HG03469 (cell line): Measurements from ENCODE around the gene PAH.
"Not testable (repeated sequence)": the region's sequence is repeated elsewhere in the genome, so short reads cannot be mapped to it uniquely, and the experiment has no call there.

Experiments
- ATAC-seq: cut with Tn5 transposase; IDR thresholded peaks from one replicate; pipeline ENCODE4 v1.9.1; 2021; ENCODE audit warnings: mild to moderate bottlenecking, moderate library complexity, moderate number of reproducible peaks; ENCODE audit not compliant: unreplicated experiment

The PAH gene

GRCh38 chr12:102833687-102834441 is 83.2 kb downstream of the PAH start:
- no peak for ATAC-seq

- ATAC-seq = not testable (repeated sequence)
These were observed 84.2 kb downstream of the PAH start for GRCh38 chr12:102832826-102833225.

- ATAC-seq = no peak
These were observed 92.7 kb downstream of the PAH start for GRCh38 chr12:102824218-102824835.

- ATAC-seq = no peak
These were observed 95.9 kb downstream of the PAH start for GRCh38 chr12:102821149-102821548.

- no peak for ATAC-seq
These were observed 100.1 kb downstream of the PAH start for GRCh38 chr12:102816816-102817434.

- ATAC-seq = no peak
These were observed 102.2 kb downstream of the PAH start for GRCh38 chr12:102814691-102815367.

GRCh38 chr12:102812344-102812743 is 104.7 kb downstream of the PAH start:
- no peak for ATAC-seq

GRCh38 chr12:102811110-102811737 is 105.8 kb downstream of the PAH start:
- no peak for ATAC-seq

GRCh38 chr12:102808412-102808811 is 108.6 kb downstream of the PAH start:
- no peak for ATAC-seq

- ATAC-seq = no peak
These were observed 110.5 kb downstream of the PAH start for GRCh38 chr12:102806592-102806991.

GRCh38 chr12:102806110-102806509 is 110.9 kb downstream of the PAH start:
- ATAC-seq = no peak

- ATAC-seq = no peak
These were observed 116.5 kb downstream of the PAH start for GRCh38 chr12:102800565-102800964.

GRCh38 chr12:102799229-102799628 is 117.8 kb downstream of the PAH start:
- ATAC-seq = no peak

GRCh38 chr12:102797528-102797927 is 119.5 kb downstream of the PAH start:
- no peak for ATAC-seq

GRCh38 chr12:102793921-102794320 is 123.1 kb downstream of the PAH start:
- ATAC-seq = no peak
